GM12891 (cell line): ENCODE results near the gene TMEM204.

ENCODE experiments used
- PAX5 ChIP-seq: IDR thresholded peaks from 2 replicates; pipeline ENCODE4 v1.6.1; 2011; ENCODE audit warnings: low read length, moderate library complexity, mild to moderate bottlenecking; ENCODE audit not compliant: insufficient read depth, severe bottlenecking
- POLR2A ChIP-seq: IDR thresholded peaks from 2 replicates; pipeline ENCODE4 v1.6.1; 2011; ENCODE audit warnings: low read depth, low read length, control low read depth
- POLR2AphosphoS5 ChIP-seq: IDR thresholded peaks from 2 replicates; pipeline ENCODE4 v1.6.1; 2011; ENCODE audit warnings: low read depth, low read length, control low read depth
- POU2F2 ChIP-seq: IDR thresholded peaks from 2 replicates; pipeline ENCODE4 v1.6.1; 2011; ENCODE audit warnings: low read depth, mild to moderate bottlenecking, control low read depth, low read length, moderate library complexity
- TAF1 ChIP-seq: IDR thresholded peaks from 2 replicates; pipeline ENCODE4 v1.6.1; 2011; ENCODE audit warnings: low read depth, low read length, control low read depth

DNA sequence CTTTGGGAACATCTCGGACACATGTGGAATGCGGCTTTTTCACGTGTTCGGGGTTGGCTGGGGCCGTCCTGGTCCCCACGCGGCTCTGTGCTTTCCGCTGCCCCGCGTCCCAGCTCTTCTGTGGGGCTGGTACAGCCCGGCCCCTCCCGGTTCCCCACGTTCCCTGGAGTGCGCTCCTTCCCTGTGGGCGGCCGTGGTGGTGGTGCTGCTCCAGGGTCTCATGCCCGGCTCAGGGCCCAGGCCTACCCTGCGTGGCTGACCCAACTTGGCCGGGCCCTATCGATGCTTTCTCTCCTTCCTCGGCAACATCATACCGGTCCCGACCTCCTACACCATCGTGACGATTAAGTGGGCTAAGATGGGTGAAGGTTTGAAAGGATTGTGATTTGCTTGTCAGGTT lies 37.0 kb upstream of the TMEM204 start:
- TF ChIP-seq POLR2AphosphoS5 (no peak), POLR2A (no peak), TAF1 (no peak), POU2F2 (no peak), PAX5 (no peak)
